Kidney glomerular epithelial cell (primary cell): ENCODE measurements around the gene AKAP4.

Experiments
- DNase-seq: peaks from one replicate; lab custom pipeline; 2025; lab: John Stamatoyannopoulos, UW

Gene AKAP4, protein sequence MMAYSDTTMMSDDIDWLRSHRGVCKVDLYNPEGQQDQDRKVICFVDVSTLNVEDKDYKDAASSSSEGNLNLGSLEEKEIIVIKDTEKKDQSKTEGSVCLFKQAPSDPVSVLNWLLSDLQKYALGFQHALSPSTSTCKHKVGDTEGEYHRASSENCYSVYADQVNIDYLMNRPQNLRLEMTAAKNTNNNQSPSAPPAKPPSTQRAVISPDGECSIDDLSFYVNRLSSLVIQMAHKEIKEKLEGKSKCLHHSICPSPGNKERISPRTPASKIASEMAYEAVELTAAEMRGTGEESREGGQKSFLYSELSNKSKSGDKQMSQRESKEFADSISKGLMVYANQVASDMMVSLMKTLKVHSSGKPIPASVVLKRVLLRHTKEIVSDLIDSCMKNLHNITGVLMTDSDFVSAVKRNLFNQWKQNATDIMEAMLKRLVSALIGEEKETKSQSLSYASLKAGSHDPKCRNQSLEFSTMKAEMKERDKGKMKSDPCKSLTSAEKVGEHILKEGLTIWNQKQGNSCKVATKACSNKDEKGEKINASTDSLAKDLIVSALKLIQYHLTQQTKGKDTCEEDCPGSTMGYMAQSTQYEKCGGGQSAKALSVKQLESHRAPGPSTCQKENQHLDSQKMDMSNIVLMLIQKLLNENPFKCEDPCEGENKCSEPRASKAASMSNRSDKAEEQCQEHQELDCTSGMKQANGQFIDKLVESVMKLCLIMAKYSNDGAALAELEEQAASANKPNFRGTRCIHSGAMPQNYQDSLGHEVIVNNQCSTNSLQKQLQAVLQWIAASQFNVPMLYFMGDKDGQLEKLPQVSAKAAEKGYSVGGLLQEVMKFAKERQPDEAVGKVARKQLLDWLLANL

DNA sequence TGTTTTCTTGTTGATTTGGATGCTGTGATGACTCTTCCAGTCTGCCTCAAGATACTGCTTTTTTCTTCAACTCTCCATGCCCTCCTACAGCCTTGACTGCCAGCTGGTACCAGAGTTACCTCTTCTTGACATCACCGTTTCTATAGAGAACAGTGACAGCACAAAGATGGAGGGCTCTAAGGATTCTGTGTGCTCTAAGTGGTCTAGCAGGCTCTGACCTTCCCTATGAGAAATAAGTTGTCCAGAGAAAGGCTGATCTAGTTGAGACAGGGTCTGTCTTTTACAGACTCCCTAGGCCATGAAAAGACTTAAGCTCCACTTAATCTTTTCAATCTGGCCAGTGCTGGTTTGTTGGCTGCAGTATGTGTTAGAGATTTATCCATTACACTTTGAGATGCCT is at the start of gene AKAP4:
Gene AKAP4, minus strand, starts transcription at position 101 of the 400 bp plus-strand sequence. CDS start 118 bp downstream, outside the sequence.
- no peak for DNase-seq

DNA sequence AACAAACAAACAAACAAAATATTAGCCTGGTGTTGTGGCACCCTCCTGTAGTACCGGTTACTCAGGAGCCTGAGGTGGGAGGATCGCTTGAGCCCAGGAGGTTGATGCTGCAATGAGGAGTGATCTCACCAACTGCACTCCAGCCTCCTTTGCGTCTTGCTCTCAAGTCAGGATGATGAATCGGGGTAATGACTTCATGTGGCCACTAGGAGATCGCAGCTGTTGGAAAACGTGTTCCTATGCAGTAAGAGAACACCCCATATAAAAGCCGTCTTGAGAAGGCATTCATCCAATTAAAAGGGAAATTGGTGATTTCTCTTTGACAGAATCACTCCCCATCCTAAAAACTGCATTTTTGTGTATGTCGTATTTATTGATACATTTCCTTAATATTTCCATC is 10.7 kb upstream of the AKAP4 start:
- DNase-seq = no peak

DNA sequence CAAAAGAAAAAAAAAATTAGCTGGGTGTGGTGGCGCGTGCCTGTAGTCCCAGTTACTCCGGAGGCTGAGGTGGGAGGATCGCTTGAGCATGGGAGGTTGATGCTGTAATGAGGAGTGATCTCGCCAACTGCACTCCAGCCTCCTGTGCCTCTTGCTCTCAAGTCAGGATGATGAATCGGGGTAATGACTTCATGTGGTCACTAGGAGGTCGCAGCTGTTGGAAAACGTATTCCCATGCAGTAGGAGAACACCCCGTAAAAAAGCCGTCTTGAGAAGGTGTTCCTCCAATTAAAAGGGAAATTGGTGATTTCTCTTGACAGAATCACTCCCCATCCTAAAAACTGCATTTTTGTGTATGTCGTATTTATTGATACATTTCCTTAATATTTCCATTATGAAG is 5.9 kb upstream of the AKAP4 start:
- no peak for DNase-seq

DNA sequence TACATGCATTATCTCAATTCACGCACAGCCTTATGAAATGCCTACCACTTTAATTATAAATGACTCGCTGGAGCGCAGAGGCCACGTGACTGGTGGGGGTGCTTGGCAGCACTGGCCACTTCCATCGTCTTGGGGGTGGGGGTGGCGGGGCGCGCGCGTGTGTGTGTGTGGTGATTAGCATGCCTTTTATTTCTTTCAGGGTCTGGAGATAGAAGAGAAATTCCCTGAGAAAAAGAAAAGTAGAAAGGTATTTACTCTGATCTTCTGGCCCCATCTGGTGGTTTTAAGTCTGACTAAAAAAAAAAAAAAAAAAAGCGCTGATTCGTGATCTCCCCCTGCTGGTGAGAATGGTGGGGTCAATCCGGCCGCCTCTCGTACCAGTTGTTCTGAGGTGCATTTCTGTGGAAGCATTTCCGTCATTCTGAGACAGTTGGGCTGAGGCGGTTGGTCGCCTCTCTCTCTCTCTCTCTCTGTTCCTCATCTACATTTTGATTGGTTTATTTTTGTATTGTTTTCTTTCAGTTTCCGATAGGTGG is 3.6 kb upstream of the AKAP4 start, which contains the start of gene CCNB3:
Gene CCNB3, plus strand, starts transcription at position 402 of the 536 bp plus-strand sequence. CDS start 80,399 bp downstream, outside the sequence.
- peak; percentile 39 for DNase-seq

DNA sequence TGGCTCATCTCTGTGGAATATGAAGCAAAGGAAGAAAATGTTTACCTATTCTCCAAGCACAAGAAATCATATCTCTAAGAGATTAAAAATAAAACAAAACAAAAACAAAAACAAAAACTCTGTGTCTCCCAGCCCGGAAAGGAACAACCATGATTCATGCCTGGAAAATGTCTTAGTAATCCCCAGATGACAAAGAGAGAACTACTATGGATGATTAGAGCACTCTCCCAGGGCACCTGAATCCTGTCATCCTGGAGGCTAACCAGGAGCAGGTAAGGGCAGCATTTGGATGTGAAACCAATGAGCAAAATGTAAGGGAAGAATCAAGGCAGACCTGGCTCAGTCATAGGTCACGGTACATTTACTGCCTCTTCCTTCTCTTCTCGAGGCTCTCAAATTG is 1.7 kb upstream of the AKAP4 start:
- no peak for DNase-seq

DNA sequence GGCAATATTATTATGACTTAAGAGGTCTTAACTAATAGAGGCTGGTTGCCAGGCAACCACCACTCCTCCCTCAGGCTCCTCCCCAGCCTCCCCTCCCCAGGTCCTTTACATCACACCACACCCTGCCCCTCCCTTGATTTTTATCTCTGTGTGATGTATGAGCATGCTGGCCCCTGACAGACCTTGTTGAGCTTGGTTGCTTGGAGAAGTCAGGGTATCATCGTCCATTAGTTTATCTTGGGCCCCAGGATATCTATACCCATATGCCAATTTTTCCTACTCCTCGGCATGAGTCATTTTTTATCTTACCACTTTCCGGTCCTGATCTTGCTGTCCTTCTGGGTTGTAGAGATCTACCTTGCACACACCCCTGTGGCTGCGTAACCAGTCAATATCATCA is 2.5 kb downstream of the AKAP4 start:
- no peak for DNase-seq

DNA sequence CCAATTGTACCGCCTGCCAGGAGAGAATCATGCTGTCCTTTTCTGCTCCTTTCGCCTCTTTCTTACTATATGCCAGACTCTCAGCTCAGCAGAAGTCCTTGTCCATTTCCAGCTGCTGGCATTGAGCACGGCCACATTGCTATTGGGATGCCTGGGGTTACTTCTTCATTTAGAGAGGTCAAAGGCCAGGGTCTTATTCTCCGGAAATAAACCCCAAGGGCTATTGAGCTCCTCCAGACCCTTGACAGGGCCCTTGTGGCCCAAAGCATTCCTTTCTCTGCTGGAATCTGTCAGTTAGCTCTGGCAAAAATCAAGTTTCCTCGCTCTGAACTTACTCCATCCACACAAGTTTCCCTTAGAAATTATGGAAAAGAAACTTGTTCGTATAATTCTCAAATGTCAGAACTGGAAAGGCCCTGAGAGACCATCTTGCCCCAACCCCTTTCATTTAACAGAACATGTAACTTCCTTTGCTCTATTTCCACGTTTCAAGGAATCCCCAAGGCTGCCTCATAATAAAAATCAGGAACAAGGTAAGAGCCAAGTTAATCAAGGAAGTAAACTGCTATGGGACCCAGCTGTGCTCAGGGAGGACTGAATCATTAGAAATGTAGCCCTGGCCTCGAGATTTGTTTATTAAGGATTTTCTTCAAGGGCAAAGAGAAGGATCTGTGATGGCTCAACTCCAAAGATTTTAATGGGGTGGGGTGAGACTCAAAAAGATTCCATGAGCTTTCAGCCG is 11.8 kb downstream of the AKAP4 start:
- no peak for DNase-seq

DNA sequence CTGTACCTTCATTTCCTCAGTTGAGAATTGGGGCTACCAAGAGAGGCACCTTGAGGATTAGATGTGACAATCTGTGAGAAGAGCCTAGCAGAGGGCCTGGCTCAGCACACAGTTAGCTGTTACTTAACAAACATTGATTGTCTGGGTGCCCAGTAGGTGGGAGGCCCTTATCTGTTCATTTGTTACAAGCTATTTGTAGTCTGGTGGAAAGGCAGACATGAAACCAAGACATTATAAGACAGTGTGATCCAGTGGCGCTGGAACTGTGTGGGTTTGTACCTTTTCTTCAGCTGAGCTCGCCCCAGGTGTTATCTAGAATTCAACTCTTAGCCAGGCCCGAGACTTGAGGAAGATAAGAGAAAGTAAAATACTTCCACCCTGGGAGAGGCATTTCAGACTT is 16.9 kb downstream of the AKAP4 start:
- no peak for DNase-seq

DNA sequence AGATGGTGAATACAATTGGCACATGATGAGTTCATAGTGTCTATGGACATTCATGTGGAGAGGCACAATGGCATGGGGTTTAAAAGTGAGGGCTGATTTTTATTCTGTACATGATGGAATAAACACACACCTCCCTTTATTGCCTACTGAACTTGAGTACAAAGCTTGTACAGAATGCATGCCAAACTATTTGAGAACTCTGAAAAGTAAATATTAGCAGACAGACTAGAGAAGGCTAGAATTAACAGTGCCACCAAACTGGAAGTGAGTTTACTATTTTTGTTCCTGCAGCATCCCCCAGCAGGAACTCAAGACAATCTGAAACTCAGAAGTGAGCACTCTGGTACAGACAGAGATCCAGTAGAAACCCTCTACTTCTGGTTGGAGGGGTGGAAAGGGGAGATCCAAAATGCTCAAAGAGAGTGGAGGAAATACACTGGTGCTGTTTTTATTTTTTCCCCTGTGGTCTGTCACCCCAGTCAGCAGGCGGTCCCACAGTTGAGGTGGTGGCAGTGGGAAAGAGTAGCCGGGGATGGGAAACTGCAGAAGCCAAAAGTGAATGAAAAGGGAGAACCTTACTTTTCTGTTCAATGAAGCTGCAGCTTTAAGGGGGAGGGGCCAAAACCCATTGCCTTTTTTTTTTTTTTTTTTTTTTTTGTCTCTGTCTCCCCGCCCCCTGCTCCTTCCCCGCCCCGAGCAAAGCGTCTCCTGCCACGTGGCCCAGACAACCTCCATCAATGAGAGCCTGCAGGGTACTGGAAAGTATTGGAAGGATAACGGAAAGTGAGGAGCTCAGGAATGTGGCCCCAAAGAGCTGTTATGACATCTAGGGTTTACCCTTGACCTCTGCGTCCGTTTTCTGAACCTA is 20.5 kb downstream of the AKAP4 start:
- no peak for DNase-seq

DNA sequence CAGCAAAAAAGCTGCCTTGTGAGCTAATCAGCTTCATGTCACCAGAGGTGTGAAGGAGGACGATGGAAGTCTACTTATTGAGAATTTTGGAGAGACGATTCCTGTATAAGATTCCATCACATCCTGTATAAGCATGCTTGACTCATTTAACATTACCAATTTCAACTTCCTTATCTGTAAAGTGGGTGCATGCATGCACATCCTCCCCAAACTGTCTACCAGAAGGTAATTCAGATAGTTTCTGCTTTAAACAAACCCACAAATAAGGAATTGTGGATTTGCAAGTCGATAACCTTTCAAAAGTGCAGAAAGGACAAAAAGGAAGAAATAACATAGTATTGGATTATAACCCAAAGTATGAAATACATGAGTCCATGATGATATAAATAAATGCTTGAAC is 31.1 kb downstream of the AKAP4 start:
- DNase-seq = no peak

DNA sequence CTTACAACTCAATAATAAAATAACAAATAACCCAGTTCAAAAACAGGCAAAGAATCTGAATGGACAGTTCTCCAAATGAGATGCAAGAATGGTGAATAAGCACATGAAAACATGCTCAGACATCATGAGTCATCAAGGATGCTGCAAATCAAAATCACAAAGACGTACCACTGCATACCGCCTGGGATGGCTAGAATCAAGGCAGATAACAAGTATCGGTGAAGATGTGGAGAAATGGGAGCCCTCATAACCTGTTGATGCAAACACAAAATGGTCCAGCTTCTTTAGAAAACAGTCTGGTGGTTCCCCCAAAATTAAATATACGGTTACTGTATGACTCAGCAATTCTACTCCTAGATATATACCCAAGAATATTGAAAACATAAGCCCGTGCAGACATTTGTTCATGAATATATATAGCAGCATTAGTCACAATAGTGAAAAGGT is 32.5 kb downstream of the AKAP4 start:
- no peak for DNase-seq

DNA sequence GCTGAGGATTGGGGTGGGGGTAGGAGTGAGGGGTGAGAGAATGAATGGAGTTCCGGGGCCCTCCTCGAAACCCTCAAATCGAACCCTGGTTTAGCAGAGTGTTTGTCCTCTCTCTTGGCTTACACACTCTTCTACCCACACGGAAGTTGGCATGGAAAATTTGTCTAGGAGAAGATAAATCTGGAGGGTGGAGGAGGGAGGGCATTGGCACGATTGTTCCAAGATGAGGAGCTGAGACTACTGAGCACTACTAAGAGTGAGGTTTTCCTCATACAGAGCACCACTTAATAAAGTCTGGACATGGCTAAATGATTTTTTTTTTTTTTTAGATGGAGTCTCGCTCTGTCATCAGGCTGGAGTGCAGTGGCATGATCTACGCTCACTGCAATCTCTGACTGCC is 33.4 kb downstream of the AKAP4 start:
- no peak for DNase-seq

DNA sequence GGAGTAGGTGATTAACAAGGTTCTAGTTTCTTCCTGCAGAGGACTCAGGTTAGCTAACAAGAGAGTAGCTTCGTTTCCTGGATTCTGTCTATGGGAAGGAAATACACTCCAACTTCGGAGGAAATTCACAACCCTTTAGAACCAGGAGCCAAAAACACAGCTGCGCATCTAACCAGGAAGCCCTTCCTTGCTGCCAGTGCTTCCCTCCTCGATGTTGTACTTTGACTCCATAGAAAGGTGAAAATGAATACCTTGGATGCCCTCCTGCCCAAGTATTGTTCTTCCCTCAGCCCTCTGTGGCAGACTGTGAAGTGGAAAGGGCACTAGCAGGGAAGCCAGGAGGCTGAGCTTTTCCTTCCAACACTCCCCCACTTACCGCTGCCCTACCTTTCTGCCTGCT is 35.1 kb downstream of the AKAP4 start:
- no peak for DNase-seq

DNA sequence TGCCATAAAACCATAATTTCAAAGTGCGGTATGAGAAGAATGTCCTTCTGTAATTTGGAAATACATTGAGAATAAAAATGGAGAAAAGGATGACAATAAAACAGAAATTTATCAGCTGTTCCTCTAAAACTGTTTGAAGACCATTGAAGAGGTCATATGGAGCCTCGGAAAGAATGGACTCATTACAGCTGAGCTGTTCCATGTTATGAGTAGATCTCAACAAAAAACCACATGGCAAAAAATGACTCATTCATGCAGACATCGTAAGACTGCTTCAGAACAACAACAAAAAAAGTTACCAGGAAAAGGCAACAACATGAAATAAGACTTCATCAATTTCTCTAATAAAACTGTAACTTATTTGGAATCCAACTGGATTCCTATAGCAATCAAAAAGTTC is 39.7 kb downstream of the AKAP4 start:
- DNase-seq = no peak

DNA sequence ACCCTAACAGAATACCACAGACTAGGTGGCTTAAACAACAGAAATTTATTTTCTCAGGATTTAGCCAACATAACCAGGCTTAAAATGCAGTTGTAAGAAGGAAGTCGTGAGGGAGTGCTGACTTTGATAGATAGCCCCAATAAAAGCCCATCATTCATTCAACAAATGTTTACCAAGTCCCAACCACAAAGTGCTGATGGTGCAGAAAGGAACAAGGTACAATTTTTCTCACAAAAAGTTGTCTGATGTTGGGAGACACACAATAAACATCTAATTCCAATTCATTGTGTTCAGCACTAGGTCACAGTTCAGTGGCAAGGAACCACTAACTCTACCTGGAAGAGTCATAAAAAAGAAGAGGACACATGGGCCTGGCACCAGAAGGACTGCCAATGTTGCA is 42.2 kb downstream of the AKAP4 start:
- no peak for DNase-seq

DNA sequence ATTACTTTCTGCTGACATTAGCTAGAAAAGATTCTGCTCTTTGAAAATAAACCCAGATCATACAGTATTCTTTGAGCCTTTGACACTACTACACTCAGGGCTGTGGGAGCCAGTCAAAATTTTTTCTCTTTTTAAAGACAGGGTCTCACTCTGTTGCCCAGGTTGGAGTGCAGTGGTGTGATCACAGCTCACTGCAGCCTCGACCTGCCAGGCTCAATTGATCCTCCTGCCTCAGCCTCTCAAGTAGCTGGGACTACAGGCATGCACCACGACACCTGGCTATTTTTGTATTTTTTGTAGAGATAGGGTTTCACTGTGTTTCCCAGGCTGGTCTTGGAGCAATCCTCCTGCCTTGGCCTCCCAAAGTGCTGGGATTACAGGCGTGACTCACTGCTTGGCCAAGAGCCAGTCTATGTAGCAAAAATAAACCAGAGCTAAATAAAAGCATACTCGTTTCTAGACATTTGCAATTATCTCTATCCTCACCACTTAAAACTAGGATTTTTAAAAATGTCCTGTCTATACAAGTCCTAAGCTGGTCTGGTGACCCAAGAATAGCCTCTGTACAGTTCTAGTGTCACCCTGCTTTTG is 43.2 kb downstream of the AKAP4 start:
- no peak for DNase-seq

DNA sequence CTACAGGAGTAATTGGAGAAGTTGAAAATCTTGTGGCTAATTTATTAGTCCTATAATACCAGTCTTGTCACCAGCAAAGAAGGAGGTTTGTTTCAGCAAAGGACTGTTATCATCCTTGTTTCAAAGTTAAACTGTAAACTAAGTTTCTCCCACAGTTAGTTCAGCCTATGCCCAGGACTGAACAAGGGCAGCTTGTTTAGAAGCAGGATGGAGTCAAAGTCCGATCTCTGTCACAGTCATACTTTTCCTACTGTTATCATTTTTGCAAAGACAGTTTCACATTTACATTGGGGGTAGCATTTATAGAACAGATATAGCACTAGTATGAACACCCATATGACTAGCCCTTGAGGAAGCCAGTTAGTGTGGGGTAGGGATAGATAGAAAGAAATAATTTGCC is 46.4 kb downstream of the AKAP4 start:
- no peak for DNase-seq

DNA sequence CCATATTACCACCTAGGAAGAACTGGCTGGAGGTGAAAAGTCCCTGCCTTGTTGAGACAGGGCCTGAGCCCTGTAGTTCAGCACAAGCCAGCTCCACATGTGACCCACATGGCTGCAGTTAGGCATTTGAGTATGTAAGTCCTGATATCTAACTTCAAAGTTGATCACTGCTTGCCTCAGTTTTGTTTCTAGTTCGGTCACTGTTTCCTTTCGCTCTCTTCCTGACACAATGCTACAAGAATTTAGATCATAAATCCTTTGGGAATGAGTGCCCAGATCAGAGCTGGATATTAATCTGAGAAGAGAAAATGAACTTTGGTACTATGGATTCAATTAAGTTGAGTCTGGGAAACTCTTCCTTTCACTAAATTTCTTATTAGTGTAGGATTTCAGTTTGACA is 48.4 kb downstream of the AKAP4 start:
- no peak for DNase-seq

DNA sequence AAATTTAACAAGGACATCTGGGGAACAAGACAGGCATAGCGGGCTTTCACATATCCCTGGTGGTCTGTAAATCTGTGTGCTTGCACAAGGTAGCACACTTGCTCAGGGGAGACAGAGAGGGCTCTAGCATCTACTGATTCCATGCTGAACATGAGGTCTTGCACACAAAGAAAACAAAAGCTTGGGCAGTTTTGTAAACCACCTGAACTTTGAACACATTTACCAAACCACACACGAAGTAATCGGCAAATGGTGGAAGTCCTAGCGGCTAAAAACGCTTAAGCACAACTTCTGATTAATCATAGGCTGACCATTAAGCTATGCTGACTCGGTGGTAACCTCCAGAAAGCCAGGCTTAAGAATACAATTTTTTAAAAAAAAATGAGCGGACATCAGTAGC is 52.8 kb downstream of the AKAP4 start:
- DNase-seq = no peak
